GM12865 (cell line): ENCODE results near the gene CTRL.
"Not testable (repeated sequence)": the region's sequence is repeated elsewhere in the genome, so short reads cannot be mapped to it uniquely, and the experiment has no call there.

Experiments used
- DNase-seq: peaks from one replicate; pipeline ENCODE4 v3.0.0; 2010; ENCODE audit warnings: low read depth
- H3K4me3 ChIP-seq: 2 replicates; pipeline ENCODE4 v1.5.1; 2011; ENCODE audit warnings: mild to moderate bottlenecking, low read depth, low read length, control low read depth
- CTCF ChIP-seq: IDR thresholded peaks from 2 replicates; pipeline ENCODE4 v1.5.1; 2011; ENCODE audit warnings: low read length, control low read depth, low read depth, inconsistent platforms; ENCODE audit not compliant: insufficient read depth; ENCODE audit errors: missing control alignments

CTRL gene

DNA sequence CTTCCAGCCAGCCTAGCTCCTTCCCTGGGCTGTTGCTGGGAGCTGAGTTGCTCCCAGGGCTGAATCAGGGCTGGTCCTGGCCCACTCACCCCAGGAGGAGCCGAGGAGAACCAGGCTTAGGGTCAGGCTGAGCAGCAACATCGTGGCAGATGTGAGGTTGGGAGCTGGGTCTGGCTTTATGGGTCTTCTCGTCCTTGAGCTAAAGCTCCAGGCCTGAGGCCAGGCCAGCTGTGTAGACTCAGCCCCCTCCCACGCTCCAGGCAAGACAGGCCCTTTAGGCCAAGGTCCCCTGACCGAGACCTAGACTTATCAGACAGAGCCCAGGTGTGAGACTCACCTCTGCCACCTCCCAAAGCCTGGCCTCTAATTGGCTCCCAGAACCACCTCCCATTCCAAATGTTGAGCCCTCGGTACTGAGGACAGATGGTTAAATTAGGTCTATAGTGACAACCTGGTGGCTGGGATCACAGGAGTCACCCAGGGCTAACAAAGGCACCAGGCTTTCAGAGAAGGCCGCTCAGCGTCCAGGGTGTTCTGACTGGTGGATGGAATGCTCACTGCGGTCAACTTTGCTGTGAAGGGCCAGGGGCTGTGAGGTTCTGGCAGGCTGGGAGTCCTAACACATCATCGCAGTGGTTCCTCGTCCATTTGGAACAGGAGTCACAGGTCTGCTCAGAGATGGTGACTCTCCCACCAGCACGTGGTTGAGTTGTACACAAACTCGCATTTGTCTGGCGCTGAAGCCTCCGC is at the start of gene CTRL:
TSS of gene CTRL (minus strand) at position 151 of the 750 bp plus-strand sequence. CDS start at position 141, 10 bp downstream.
- H3K4me3 ChIP-seq = no peak within 1 kb of the TSS
- TF ChIP-seq CTCF = no peak
- no peak for DNase-seq

GRCh38 chr16:67979955-67980678 is 48.5 kb upstream of the CTRL start, which contains the start of gene DPEP3:
TSS of gene DPEP3 (minus strand) at chr16:67980499. CDS start at chr16:67980380, 119 bp downstream.
- no peak for TF ChIP-seq CTCF
- DNase-seq = no peak
- no peak within 1 kb of the TSS for H3K4me3 ChIP-seq

DNA sequence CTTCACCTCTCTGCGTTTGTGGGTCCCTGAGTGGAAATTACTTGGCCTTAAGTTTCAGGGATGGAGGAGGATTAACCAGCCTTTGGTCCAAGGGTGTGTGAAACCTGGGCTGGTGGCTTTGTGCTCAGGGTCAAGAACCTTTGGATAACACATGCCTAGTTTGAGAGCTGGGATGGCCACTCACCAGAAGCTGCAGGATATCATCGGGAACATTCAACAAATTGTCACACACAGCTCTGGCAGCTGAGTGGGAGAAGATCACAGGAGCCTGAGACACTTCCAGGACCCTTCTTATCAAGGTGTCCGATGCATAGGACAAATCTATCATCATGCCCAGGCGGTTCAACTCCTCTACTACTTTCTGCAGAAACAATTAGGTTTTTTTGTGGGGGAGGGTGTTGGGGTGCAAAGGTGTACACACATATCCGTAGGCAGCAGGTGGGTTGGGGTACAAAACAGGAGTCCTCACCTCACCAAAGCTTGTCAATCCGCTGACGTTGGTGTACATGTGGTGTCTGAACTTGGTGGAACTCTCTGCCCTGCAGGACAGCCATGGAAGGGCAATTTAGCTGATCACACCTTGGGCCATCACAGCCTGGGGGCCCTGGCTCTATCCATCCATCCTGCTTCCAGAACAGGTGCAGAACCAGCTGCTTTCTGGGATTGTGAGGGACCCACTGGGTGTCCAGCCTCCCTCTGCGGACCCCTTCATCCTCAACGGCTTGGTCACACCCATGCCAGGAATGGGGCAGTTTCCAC is 46.0 kb upstream of the CTRL start:
- H3K4me3 ChIP-seq = no peak overlapping the region
- DNase-seq = no peak
- TF ChIP-seq CTCF = no peak

DNA sequence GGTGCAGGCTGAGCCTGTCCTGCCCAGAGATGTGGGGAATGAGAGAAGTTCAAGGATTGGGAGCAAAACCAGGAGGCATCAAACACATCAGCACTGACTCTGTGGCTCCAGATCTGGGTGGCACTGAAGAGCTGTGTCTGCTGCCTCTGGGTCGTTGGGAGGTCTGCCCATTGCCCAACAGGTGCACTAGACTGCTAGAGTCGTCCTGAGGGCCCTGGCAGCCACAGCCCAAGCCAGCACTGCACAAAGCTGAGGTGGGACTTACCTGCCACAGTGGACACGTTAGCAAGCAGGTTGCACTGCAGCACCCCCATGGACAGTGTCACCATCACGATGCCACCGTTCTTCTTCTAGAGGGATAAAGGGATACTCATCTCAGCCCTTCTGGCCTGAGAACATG is 45.3 kb upstream of the CTRL start:
- TF ChIP-seq CTCF = no peak
- DNase-seq = no peak
- H3K4me3 ChIP-seq = no peak overlapping the region

DNA sequence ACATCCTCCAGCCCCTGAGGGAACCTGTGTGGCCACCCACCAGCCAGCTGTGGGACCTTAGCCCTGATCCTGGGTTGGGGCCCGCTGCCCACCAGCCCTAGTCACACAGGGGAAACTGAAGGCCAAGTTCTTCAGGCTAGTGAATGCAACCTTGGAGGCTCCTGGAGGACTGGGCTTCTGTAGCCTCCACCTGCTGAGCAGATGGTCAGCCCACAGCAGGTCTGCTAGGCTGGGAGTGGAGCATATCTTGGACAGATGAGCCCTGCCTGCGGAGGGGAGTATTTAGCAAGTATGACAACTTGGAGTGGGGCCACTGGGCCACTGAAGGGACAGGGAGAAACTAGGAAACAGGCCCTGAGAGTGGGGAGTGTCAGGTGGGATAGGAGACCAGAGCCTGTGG is 44.5 kb upstream of the CTRL start:
- no peak for TF ChIP-seq CTCF
- no peak for DNase-seq
- no peak overlapping the region for H3K4me3 ChIP-seq

GRCh38 chr16:67975321-67976105 is 43.9 kb upstream of the CTRL start:
- peak; percentile 80 for DNase-seq

DNA sequence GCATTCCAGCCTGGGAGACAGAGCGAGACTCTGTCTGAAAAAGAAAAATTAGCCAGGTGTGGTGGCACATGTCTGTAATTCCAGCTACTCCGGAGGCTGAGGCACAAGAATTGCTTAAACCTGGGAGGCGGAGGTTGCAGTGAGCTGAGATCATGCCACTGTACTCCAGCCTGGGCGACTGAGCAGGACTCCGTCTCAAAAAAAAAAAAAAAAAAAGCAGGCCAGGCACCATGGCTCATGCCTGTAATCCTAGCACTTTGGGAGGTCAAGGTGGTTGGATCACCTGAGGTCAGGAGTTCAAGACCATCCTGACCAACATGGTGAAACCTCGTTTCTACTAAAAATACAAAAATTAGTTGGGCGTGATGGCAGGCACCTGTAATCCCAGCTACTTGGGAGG is 40.6 kb upstream of the CTRL start:
- DNase-seq = not testable (repeated sequence)

More at GRCh38 chr16:67975321-67976105, 43.9 kb upstream of the CTRL start:
- TF ChIP-seq CTCF = no peak
- peak overlapping the region; percentile 1; the same call in 1 of the 2 replicates for H3K4me3 ChIP-seq

More for the DNA sequence above, 40.6 kb upstream of the CTRL start:
- not testable (repeated sequence) for H3K4me3 ChIP-seq
